Right lobe of liver (tissue), 6 donors: Measurements from ENCODE around the gene PHF21B. TPM values are rescaled to one million over a fixed set of nuclear protein-coding genes. Genes with fewer than 3 reads are reported as not detected.

ENCODE experiments used
- ATAC-seq, 4 donors: fragments of 200-7000 bp; cut with Tn5 transposase; one replicate each; pipeline ENCODE4 v1.9.1; 2020; ENCODE audit warnings: mild to moderate bottlenecking in 4 of 4, moderate library complexity in 4 of 4
- DNase-seq, 3 donors: peaks; one replicate each; pipeline ENCODE4 v3.0.0-alpha.2; 2020
- H3K27ac ChIP-seq, 3 donors: fragments of 200-600 bp; one replicate each; pipeline ENCODE4 v1.8.0; 2022
- H3K27me3 ChIP-seq, 2 donors: fragments of 200-600 bp; one replicate each; pipeline ENCODE4 v1.8.0; 2022
- H3K36me3 ChIP-seq, 4 donors: fragments of 200-600 bp; sonication (generic) in 1 of 4; one replicate each; pipeline versions ENCODE4 v1.5.1 to v1.8.0; 2017 to 2022; ENCODE audit warnings: control low read depth in 1 of 4
- H3K4me1 ChIP-seq, 4 donors: fragments of 200-600 bp; sonication (generic) in 1 of 4; one replicate each; pipeline versions ENCODE4 v1.5.1 to v1.8.0; 2017 to 2022; ENCODE audit warnings: control low read depth in 1 of 4
- H3K4me3 ChIP-seq, 3 donors: fragments of 200-600 bp; one replicate each; pipeline ENCODE4 v1.8.0; 2022
- H3K9me3 ChIP-seq, 4 donors: fragments of 200-600 bp; sonication (generic) in 1 of 4; one replicate each; pipeline versions ENCODE4 v1.5.1 to v1.8.0; 2017 to 2022; ENCODE audit warnings: control low read depth in 1 of 4
- POLR2A ChIP-seq: fragments of 450-650 bp; IDR thresholded peaks from one replicate; pipeline ENCODE4 v1.6.1; 2017; ENCODE audit warnings: antibody characterized with exemption, mild to moderate bottlenecking
- WGBS: methylation state at CpG from one replicate; pipeline ENCODE4 v1.1.6; 2018; ENCODE audit warnings: low coverage, low lambda C conversion rate; ENCODE audit not compliant: insufficient coverage; ENCODE audit errors: missing lambda C conversion rate; 5-methylcytosine and 5-hydroxymethylcytosine counted together
- intact Hi-C, 2 donors: fragments of 100-400 bp; cut with DNase I; formaldehyde crosslinking; loops; one replicate each; pipeline versions ENCODE4 v1.11.2 to v1.14.1; 2022
- total RNA-seq, 6 experiments: library from RNA; depleted of rRNA in 2 of 6; stranded (reverse); fragments of >200 nt in 2 of 6; fragmentation: NEBNext Ultra II Directional in 3 of 6; extraction: Animal tissue kit (Norgen Biotek cat#: 25700) in 3 of 6; gene quantifications; one replicate each; pipeline versions ENCODE4 v1.1.0 to v1.2.4, GENCODE V29; 2016 to 2023
- TF ChIP-seq, protein P1 (sequence below), 4 donors: fragments of 200-600 bp in 3 of 4; fragments of 450-650 bp in 1 of 4; IDR thresholded peaks; one replicate each; pipeline versions ENCODE4 v1.5.1 to v1.8.0; 2016 to 2022; ENCODE audit warnings: antibody characterized with exemption in 4 of 4, mild to moderate bottlenecking in 2 of 4
- donor health status: DM: no; HTN: yes; CAD: no.
- donor health status: DM: no; HTN: no; CAD: no.
- donor health status: DM: no; HTN: no; CAD: no.
- donor health status: DM: no; HTN: yes; CAD: no.
- donor health status: DM: no; HTN: yes; CAD: no.

PHF21B gene
- total RNA-seq, 6 experiments from 2014 or later, result not detected

DNA sequence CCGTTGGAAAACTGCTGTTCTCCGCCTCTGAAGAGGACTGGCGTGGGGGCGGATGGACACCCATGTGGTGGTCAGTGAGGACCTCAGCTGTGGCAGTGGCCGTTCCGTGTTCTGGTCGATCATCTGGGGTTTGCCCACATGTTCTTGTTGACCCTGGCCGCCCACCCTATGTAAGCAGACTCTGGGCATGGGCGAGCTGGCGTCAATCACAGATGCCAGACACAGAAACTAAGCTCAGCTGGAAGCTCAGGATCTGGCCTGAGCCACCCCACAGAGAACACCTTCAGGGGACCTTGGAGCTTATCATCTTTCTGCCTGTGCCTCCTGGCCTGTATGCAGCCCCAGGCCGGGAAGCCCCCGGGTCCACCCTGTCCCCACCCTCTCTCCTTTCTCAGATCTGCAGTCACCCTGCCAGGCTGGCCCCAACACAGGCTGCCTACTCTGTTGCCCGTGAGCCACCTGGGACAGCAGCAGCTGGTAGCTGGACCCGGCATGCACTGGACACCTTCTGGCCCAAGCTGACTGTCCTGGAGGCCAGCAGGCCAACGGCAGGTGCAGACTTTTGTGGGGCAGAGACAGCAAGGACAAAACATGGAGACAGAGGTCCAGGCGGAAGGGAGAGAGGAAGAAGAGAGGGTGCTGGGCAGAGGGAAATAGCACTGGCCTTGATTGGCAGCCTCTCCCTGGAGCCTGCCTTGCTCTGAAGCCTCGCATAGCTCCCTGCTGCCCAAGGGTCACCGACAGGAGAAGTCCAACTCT is 91.5 kb downstream of the PHF21B start:
- TF ChIP-seq POLR2A, result no peak
- TF ChIP-seq, protein P1, sequence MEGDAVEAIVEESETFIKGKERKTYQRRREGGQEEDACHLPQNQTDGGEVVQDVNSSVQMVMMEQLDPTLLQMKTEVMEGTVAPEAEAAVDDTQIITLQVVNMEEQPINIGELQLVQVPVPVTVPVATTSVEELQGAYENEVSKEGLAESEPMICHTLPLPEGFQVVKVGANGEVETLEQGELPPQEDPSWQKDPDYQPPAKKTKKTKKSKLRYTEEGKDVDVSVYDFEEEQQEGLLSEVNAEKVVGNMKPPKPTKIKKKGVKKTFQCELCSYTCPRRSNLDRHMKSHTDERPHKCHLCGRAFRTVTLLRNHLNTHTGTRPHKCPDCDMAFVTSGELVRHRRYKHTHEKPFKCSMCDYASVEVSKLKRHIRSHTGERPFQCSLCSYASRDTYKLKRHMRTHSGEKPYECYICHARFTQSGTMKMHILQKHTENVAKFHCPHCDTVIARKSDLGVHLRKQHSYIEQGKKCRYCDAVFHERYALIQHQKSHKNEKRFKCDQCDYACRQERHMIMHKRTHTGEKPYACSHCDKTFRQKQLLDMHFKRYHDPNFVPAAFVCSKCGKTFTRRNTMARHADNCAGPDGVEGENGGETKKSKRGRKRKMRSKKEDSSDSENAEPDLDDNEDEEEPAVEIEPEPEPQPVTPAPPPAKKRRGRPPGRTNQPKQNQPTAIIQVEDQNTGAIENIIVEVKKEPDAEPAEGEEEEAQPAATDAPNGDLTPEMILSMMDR (IDR thresholded peaks at IDR 0.05), result no peak
- no peaks in the 10 kb centered on the region for H3K9me3 ChIP-seq
- no peaks in the 10 kb centered on the region for H3K4me1 ChIP-seq
- H3K27me3 ChIP-seq, result no peaks in the 10 kb centered on the region
- DNase-seq (peak in 2 of 3 donors; percentile 28 to 46), ATAC-seq (peak in 1 of 4 donors; percentile 9)
- intact Hi-C loops, result no loop called here
- H3K36me3 ChIP-seq, result no peaks in the 10 kb centered on the region
- 60% methylated on average over 1 of the region's 18 CpGs for WGBS
- H3K4me3 ChIP-seq, result no peak overlapping the region
- H3K27ac ChIP-seq, result no peak overlapping the region

DNA sequence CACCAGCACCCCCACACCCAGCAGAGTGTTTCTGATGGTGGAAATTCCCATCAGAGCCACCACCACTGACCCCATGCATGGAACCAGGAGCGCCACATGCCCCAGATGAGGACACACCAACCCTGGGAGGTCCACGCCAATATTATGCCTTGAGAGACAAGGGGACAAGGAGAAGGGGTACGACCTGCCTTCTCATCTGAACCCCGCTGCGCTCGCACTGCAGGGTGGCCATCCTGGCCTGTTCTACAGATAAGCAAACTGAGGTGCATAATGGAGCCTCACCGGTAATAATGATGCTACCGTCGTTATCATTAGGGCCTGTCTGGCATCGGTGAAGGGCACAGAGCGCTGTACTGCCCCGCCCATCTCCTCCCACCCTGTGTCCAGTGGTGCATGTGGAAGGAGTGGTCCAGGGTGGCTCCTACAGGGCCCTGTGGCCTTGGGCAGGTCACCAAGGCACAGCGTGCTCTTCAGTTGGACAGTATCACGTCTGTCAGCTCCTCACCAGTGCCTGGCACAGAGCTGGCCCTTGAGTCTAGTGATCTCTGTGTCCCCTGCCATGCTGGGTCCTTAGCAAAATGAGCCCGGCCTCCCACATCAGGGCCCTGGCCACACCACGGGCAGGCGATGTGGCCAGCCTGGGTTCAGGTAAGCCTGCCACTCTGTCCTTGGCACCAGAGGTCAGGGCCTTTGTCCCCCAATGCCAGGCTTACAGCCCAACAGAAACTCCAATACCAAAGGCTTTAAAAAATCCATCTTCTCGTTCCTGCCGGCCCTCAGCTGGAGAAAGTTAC is 92.2 kb downstream of the PHF21B start:
- intact Hi-C loops, result no loop called here
- Histone ChIP-seq H3K9me3 (no peaks in the 10 kb centered on the region), H3K27me3 (no peaks in the 10 kb centered on the region), H3K27ac (no peak overlapping the region), H3K4me3 (no peak overlapping the region), H3K36me3 (no peaks in the 10 kb centered on the region), H3K4me1 (no peaks in the 10 kb centered on the region)
- ATAC-seq (peak in 1 of 4 donors; percentile 22), DNase-seq (peak in 2 of 3 donors; percentile 14 to 33)
- 71% methylated on average over 7 of the region's 19 CpGs for WGBS
- no peak for TF ChIP-seq POLR2A
- TF ChIP-seq, protein P1 (IDR thresholded peaks at IDR 0.05), result no peak

- Histone ChIP-seq H3K36me3 (no peaks in the 10 kb centered on the region), H3K9me3 (no peaks in the 10 kb centered on the region), H3K4me3 (no peak overlapping the region), H3K4me1 (no peaks in the 10 kb centered on the region), H3K27me3 (no peaks in the 10 kb centered on the region), H3K27ac (no peak overlapping the region)
- DNase-seq, result peak in 2 of 3 donors; percentile 39 to 46
- TF ChIP-seq POLR2A, result no peak
- TF ChIP-seq, protein P1 (IDR thresholded peaks at IDR 0.05), result no peak
- WGBS, result 45% methylated on average over 5 of the region's 46 CpGs
- ATAC-seq, result no peak
- intact Hi-C loops, result no loop called here
Observed at GRCh38 chr22:44916281-44917231, 93.2 kb downstream of the PHF21B start.

DNA sequence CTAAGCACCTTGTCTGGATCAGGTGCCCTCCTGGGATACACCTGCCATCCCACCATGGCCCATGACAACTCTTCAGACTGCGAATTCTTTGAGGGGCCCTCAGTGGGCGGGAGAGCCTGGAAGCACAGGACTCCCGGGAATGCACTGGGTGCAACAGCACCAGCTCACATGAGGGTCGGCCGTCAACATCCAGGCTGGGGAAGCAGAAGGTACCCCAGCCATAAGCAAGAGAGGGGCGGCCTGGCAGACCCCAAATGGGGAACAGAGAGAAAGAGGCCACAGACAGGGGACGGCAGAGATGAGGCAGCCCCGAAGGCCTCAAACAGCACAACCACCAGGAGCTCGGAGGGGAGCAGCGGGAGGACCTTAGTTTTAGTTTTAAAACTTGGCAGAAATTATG is 94.4 kb downstream of the PHF21B start:
- Histone ChIP-seq H3K36me3 (no peaks in the 10 kb centered on the region), H3K27ac (no peak overlapping the region), H3K9me3 (no peaks in the 10 kb centered on the region), H3K27me3 (no peaks in the 10 kb centered on the region), H3K4me1 (no peaks in the 10 kb centered on the region), H3K4me3 (no peak overlapping the region)
- DNase-seq (peak; percentile 10 to 39 (median 29)), ATAC-seq (no peak)
- WGBS, result 78% methylated on average over 7 of the region's 10 CpGs
- TF ChIP-seq POLR2A, result no peak
- TF ChIP-seq, protein P1 (IDR thresholded peaks at IDR 0.05), result no peak
- intact Hi-C loops, result no loop called here
